Activated CD4-positive, alpha-beta T cell treated with anti-CD3 and anti-CD28 coated beads, Interleukin-10, Interleukin-2, amounts not matched to agents 100 ng/mL and 50 ng/mL, durations not matched to agents 16 hours and 8 hours (primary cell): ENCODE measurements around the gene KCNIP4.
"Not testable (repeated sequence)": the region's sequence is repeated elsewhere in the genome, so short reads cannot be mapped to it uniquely, and the experiment has no call there.

ENCODE experiments used
- DNase-seq: peaks from one replicate; pipeline ENCODE4 v3.0.0-alpha.2; 2020

The KCNIP4 gene

GRCh38 chr4:20825505-20825904 is 1123.1 kb downstream of the KCNIP4 start:
- DNase-seq: no peak

GRCh38 chr4:20816287-20816686 is 1132.3 kb downstream of the KCNIP4 start:
- DNase-seq: no peak

- DNase-seq: no peak
Observed at GRCh38 chr4:20813700-20814099, 1134.9 kb downstream of the KCNIP4 start.

GRCh38 chr4:20809812-20810211 is 1138.8 kb downstream of the KCNIP4 start:
- DNase-seq: no peak

GRCh38 chr4:20805716-20806115 is 1142.9 kb downstream of the KCNIP4 start:
- no peak for DNase-seq

- DNase-seq: no peak
Observed at GRCh38 chr4:20787940-20788665, 1160.5 kb downstream of the KCNIP4 start.

GRCh38 chr4:20783134-20783533 is 1165.4 kb downstream of the KCNIP4 start:
- DNase-seq: not testable (repeated sequence)

- no peak for DNase-seq
Observed at GRCh38 chr4:20778896-20779295, 1169.7 kb downstream of the KCNIP4 start.

- DNase-seq: peak; percentile 49
Observed at GRCh38 chr4:20773144-20773997, 1175.2 kb downstream of the KCNIP4 start.

GRCh38 chr4:20764366-20764992 is 1184.1 kb downstream of the KCNIP4 start:
- no peak for DNase-seq

GRCh38 chr4:20761826-20762225 is 1186.7 kb downstream of the KCNIP4 start:
- no peak for DNase-seq

GRCh38 chr4:20761382-20761781 is 1187.2 kb downstream of the KCNIP4 start:
- no peak for DNase-seq

GRCh38 chr4:20760053-20760452 is 1188.5 kb downstream of the KCNIP4 start:
- no peak for DNase-seq

- DNase-seq: no peak
Observed at GRCh38 chr4:20754036-20754435, 1194.5 kb downstream of the KCNIP4 start.

GRCh38 chr4:20752641-20753040 is 1195.9 kb downstream of the KCNIP4 start:
- DNase-seq: no peak

- not testable (repeated sequence) for DNase-seq
Observed at GRCh38 chr4:20746000-20746399, 1202.6 kb downstream of the KCNIP4 start.

GRCh38 chr4:20735931-20736330 is 1212.6 kb downstream of the KCNIP4 start:
- no peak for DNase-seq

- DNase-seq: no peak
Observed at GRCh38 chr4:20724915-20725314, 1223.7 kb downstream of the KCNIP4 start.

- no peak for DNase-seq
Observed at GRCh38 chr4:20723463-20723862, 1225.1 kb downstream of the KCNIP4 start.

GRCh38 chr4:20723019-20723418 is 1225.6 kb downstream of the KCNIP4 start:
- no peak for DNase-seq

GRCh38 chr4:20711335-20711734 is 1237.2 kb downstream of the KCNIP4 start:
- no peak for DNase-seq

GRCh38 chr4:20700007-20700761 is 1248.4 kb downstream of the KCNIP4 start, which contains the start of gene PACRGL:
TSS of gene PACRGL (plus strand) at chr4:20700458. CDS start at chr4:20704482, 4,024 bp downstream.
- DNase-seq: peak; percentile 94

GRCh38 chr4:20698820-20699219 is 1249.8 kb downstream of the KCNIP4 start:
- DNase-seq: no peak
